SK-N-SH treated with all-trans-retinoic acid at 6 μM for 48 hours (cell line): Measurements from ENCODE around the gene SRPK3.

Experiments
- ATAC-seq: fragments of 200-7000 bp; cut with Tn5 transposase; 3 replicates; pipeline ENCODE4 v1.9.1; 2020; ENCODE audit warnings: mild to moderate bottlenecking, moderate library complexity
- ARNTL ChIP-seq: fragments of 450-650 bp; formaldehyde crosslinking; IDR thresholded peaks from 2 replicates; pipeline ENCODE4 v1.5.0; 2020; ENCODE audit warnings: low read depth, mild to moderate bottlenecking, moderate library complexity, borderline replicate concordance
- BACH2 ChIP-seq: fragments of 250-450 bp; sonication (Bioruptor Pico); IDR thresholded peaks from 2 replicates; pipeline ENCODE4 v1.9.0; 2021; ENCODE audit warnings: mild to moderate bottlenecking, borderline replicate concordance
- CREB5 ChIP-seq: fragments of 250-450 bp; sonication (Bioruptor Pico); IDR thresholded peaks from 2 replicates; pipeline ENCODE4 v1.5.1; 2020; ENCODE audit warnings: low read depth, mild to moderate bottlenecking, moderate library complexity
- CSDC2 ChIP-seq: fragments of 250-450 bp; sonication (Bioruptor Pico); IDR thresholded peaks from 2 replicates; pipeline ENCODE4 v1.5.0; 2020; ENCODE audit warnings: mild to moderate bottlenecking, moderate library complexity
- ESRRG ChIP-seq: fragments of 250-450 bp; sonication (Bioruptor Pico); IDR thresholded peaks from 2 replicates; pipeline ENCODE4 v1.6.1; 2021; ENCODE audit warnings: mild to moderate bottlenecking
- ISL1 ChIP-seq: fragments of 250-450 bp; sonication (Bioruptor Pico); IDR thresholded peaks from 2 replicates; pipeline ENCODE4 v2.1.2; 2022; ENCODE audit warnings: mild to moderate bottlenecking, moderate library complexity
- OSR1 ChIP-seq: fragments of 250-450 bp; sonication (Bioruptor Pico); IDR thresholded peaks from 2 replicates; pipeline ENCODE4 v1.8.0; 2022; ENCODE audit warnings: moderate library complexity, mild to moderate bottlenecking, inconsistent platforms
- PPARA ChIP-seq: fragments of 250-450 bp; sonication (Bioruptor Pico); IDR thresholded peaks from 2 replicates; pipeline ENCODE4 v1.5.0; 2020; ENCODE audit warnings: mild to moderate bottlenecking, borderline replicate concordance
- RARB ChIP-seq: fragments of 250-450 bp; sonication (Bioruptor Pico); IDR thresholded peaks from 2 replicates; pipeline ENCODE4 v1.8.0; 2021; ENCODE audit warnings: mild to moderate bottlenecking, moderate library complexity
- SNAI2 ChIP-seq: fragments of 250-450 bp; sonication (Bioruptor Pico); IDR thresholded peaks from 2 replicates; pipeline ENCODE4 v1.5.0; 2020; ENCODE audit warnings: mild to moderate bottlenecking, moderate library complexity
- TCF4 ChIP-seq: fragments of 250-450 bp; sonication (Bioruptor Pico); IDR thresholded peaks from 2 replicates; pipeline ENCODE4 v1.8.0; 2021; ENCODE audit warnings: mild to moderate bottlenecking, moderate library complexity, borderline replicate concordance
- TOX ChIP-seq: fragments of 250-450 bp; sonication (Bioruptor Pico); IDR thresholded peaks from 2 replicates; pipeline ENCODE4 v1.8.0; 2021; ENCODE audit warnings: mild to moderate bottlenecking, moderate library complexity, borderline replicate concordance
- ZC3H10 ChIP-seq: fragments of 250-450 bp; sonication (Bioruptor Pico); IDR thresholded peaks from 2 replicates; pipeline ENCODE4 v1.5.1; 2021; ENCODE audit warnings: mild to moderate bottlenecking, moderate library complexity
- ZFP3 ChIP-seq: fragments of 250-450 bp; sonication (Bioruptor Pico); IDR thresholded peaks from 2 replicates; pipeline ENCODE4 v1.5.0; 2020; ENCODE audit warnings: mild to moderate bottlenecking, moderate library complexity
- ZFP30 ChIP-seq: fragments of 450-650 bp; formaldehyde crosslinking; IDR thresholded peaks from 2 replicates; pipeline ENCODE4 v1.5.0; 2022; ENCODE audit warnings: mild to moderate bottlenecking, moderate library complexity
- ZNF565 ChIP-seq: fragments of 450-650 bp; formaldehyde crosslinking; conservative IDR thresholded peaks from 2 replicates; pipeline ENCODE4 v1.5.0; 2020; ENCODE audit warnings: low read depth, mild to moderate bottlenecking, moderate library complexity
- ZNF70 ChIP-seq: fragments of 450-650 bp; formaldehyde crosslinking; IDR thresholded peaks from 2 replicates; pipeline ENCODE4 v1.5.0; 2020; ENCODE audit warnings: mild to moderate bottlenecking, moderate library complexity
- ZNF8 ChIP-seq: fragments of 450-650 bp; formaldehyde crosslinking; IDR thresholded peaks from 2 replicates; pipeline ENCODE4 v1.5.0; 2020; ENCODE audit warnings: mild to moderate bottlenecking, moderate library complexity
- TF ChIP-seq, protein P1 (sequence below): fragments of 250-450 bp; sonication (Bioruptor Pico); IDR thresholded peaks from 2 replicates; pipeline ENCODE4 v1.8.0; 2020; ENCODE audit warnings: mild to moderate bottlenecking, moderate library complexity, borderline replicate concordance
- TF ChIP-seq, protein P2 (sequence below): fragments of 250-450 bp; sonication (Bioruptor Pico); IDR thresholded peaks from 2 replicates; pipeline ENCODE4 v1.5.1; 2021; ENCODE audit warnings: mild to moderate bottlenecking, moderate library complexity
- TF ChIP-seq, protein P3 (sequence below): fragments of 250-450 bp; sonication (Bioruptor Pico); IDR thresholded peaks from 2 replicates; pipeline ENCODE4 v1.5.0; 2020; ENCODE audit warnings: mild to moderate bottlenecking, moderate library complexity
- TF ChIP-seq, protein P4 (sequence below): fragments of 250-450 bp; sonication (Bioruptor Pico); IDR thresholded peaks from 2 replicates; pipeline ENCODE4 v1.8.0; 2021; ENCODE audit warnings: low read depth, mild to moderate bottlenecking, moderate library complexity, borderline replicate concordance

The SRPK3 gene

GRCh38 chrX:153819384-153820040 is 38.7 kb downstream of the SRPK3 start:
- peak; percentile 60 for ATAC-seq
- TF ChIP-seq ZNF8 (CRISPR knock-in tag) (no peak), ARNTL (no peak), ZC3H10 (CRISPR knock-in tag) (no peak), ZNF70 (CRISPR knock-in tag) (no peak)
- TF ChIP-seq, protein P1, sequence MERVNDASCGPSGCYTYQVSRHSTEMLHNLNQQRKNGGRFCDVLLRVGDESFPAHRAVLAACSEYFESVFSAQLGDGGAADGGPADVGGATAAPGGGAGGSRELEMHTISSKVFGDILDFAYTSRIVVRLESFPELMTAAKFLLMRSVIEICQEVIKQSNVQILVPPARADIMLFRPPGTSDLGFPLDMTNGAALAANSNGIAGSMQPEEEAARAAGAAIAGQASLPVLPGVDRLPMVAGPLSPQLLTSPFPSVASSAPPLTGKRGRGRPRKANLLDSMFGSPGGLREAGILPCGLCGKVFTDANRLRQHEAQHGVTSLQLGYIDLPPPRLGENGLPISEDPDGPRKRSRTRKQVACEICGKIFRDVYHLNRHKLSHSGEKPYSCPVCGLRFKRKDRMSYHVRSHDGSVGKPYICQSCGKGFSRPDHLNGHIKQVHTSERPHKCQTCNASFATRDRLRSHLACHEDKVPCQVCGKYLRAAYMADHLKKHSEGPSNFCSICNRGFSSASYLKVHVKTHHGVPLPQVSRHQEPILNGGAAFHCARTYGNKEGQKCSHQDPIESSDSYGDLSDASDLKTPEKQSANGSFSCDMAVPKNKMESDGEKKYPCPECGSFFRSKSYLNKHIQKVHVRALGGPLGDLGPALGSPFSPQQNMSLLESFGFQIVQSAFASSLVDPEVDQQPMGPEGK: no peak

DNA sequence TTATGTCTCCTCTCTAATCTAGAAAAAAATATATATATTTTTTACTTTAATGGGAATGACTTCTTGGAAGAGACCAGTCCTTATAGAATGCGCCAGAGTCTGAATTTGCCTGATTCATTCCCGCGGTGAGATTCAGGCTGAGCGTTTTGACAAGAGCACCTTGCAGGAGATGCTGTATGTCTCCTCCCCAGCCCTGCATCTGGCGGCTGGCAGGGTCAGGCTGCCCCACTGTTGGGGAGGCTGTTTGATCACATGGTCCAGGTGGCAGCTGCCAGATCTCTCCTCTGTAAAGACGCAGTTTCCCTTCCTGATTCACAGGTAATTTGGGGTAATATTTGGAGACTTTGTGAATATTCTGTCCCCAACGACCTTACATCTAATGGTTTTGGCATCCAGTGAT is 39.8 kb downstream of the SRPK3 start:
- ATAC-seq: no peak

More for the DNA sequence above, 39.8 kb downstream of the SRPK3 start:
- no peak for TF ChIP-seq PPARA (CRISPR knock-in tag)
- no peak for TF ChIP-seq TOX (CRISPR knock-in tag)
- TF ChIP-seq CREB5 (CRISPR knock-in tag): no peak
- TF ChIP-seq, protein P1: no peak
- TF ChIP-seq RARB: no peak
- TF ChIP-seq OSR1: no peak
- TF ChIP-seq ZC3H10 (CRISPR knock-in tag): no peak
- no peak for TF ChIP-seq ZNF565 (CRISPR knock-in tag)
- TF ChIP-seq ZFP30 (CRISPR knock-in tag): no peak
- no peak for TF ChIP-seq CSDC2 (CRISPR knock-in tag)
- TF ChIP-seq BACH2 (CRISPR knock-in tag): no peak
- TF ChIP-seq, protein P2, sequence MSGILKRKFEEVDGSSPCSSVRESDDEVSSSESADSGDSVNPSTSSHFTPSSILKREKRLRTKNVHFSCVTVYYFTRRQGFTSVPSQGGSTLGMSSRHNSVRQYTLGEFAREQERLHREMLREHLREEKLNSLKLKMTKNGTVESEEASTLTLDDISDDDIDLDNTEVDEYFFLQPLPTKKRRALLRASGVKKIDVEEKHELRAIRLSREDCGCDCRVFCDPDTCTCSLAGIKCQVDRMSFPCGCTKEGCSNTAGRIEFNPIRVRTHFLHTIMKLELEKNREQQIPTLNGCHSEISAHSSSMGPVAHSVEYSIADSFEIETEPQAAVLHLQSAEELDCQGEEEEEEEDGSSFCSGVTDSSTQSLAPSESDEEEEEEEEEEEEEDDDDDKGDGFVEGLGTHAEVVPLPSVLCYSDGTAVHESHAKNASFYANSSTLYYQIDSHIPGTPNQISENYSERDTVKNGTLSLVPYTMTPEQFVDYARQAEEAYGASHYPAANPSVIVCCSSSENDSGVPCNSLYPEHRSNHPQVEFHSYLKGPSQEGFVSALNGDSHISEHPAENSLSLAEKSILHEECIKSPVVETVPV: no peak
- TF ChIP-seq, protein P3, sequence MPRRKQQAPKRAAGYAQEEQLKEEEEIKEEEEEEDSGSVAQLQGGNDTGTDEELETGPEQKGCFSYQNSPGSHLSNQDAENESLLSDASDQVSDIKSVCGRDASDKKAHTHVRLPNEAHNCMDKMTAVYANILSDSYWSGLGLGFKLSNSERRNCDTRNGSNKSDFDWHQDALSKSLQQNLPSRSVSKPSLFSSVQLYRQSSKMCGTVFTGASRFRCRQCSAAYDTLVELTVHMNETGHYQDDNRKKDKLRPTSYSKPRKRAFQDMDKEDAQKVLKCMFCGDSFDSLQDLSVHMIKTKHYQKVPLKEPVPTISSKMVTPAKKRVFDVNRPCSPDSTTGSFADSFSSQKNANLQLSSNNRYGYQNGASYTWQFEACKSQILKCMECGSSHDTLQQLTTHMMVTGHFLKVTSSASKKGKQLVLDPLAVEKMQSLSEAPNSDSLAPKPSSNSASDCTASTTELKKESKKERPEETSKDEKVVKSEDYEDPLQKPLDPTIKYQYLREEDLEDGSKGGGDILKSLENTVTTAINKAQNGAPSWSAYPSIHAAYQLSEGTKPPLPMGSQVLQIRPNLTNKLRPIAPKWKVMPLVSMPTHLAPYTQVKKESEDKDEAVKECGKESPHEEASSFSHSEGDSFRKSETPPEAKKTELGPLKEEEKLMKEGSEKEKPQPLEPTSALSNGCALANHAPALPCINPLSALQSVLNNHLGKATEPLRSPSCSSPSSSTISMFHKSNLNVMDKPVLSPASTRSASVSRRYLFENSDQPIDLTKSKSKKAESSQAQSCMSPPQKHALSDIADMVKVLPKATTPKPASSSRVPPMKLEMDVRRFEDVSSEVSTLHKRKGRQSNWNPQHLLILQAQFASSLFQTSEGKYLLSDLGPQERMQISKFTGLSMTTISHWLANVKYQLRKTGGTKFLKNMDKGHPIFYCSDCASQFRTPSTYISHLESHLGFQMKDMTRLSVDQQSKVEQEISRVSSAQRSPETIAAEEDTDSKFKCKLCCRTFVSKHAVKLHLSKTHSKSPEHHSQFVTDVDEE (CRISPR knock-in tag): no peak
- TF ChIP-seq ZFP3 (CRISPR knock-in tag): no peak
- no peak for TF ChIP-seq ZNF70 (CRISPR knock-in tag)
- TF ChIP-seq TCF4 (CRISPR knock-in tag): no peak
- TF ChIP-seq SNAI2 (CRISPR knock-in tag): no peak
- TF ChIP-seq ESRRG (CRISPR knock-in tag): no peak
- no peak for TF ChIP-seq ISL1 (CRISPR knock-in tag)
- TF ChIP-seq, protein P4, sequence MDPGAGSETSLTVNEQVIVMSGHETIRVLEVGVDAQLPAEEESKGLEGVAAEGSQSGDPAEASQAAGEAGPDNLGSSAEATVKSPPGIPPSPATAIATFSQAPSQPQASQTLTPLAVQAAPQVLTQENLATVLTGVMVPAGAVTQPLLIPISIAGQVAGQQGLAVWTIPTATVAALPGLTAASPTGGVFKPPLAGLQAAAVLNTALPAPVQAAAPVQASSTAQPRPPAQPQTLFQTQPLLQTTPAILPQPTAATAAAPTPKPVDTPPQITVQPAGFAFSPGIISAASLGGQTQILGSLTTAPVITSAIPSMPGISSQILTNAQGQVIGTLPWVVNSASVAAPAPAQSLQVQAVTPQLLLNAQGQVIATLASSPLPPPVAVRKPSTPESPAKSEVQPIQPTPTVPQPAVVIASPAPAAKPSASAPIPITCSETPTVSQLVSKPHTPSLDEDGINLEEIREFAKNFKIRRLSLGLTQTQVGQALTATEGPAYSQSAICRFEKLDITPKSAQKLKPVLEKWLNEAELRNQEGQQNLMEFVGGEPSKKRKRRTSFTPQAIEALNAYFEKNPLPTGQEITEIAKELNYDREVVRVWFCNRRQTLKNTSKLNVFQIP (CRISPR knock-in tag): no peak
